HG02870 (cell line): Measurements from ENCODE around the gene NEAT1.

ENCODE experiments used
- ATAC-seq: cut with Tn5 transposase; IDR thresholded peaks from one replicate; pipeline ENCODE4 v1.9.1; 2021; ENCODE audit warnings: mild to moderate bottlenecking, moderate library complexity; ENCODE audit not compliant: unreplicated experiment

The NEAT1 gene

DNA sequence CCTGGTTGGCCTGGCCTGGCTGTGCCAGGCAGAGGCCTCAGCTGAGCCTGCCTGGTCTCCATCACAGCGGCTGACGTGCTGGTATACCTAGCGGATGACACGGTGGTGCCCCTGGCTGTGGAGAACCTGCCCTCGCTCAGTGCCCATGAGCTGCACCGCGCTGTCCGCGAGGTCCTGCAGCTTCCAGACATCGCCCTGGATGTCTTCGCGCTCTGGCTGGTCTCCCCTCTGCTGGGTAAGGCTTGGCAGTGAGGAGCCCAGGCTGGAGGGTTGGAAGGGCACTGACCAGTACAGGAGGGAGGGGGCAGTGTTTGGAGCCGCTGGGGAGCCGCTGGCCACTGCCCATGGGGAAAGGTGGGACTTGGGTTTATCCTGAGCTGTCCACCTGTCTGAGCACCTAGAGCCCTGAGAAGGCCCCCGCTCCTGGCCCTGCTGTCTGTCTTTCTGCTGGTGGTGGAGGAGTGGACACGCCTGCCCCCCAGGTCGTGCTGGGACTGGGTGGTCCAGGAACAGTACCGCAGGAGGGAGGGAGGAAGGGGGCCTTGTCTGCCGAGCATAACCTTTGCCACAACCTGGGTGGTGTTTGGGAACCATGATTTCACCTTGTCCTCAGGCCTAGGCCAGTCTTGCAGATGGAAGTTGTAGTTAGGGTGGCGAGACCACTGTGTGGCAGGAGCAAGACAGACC lies 33.2 kb upstream of the NEAT1 start:
- no peak for ATAC-seq

GRCh38 chr11:65390099-65390941 lies 32.3 kb upstream of the NEAT1 start:
- ATAC-seq, result no peak

- ATAC-seq, result no peak
Observed at GRCh38 chr11:65390996-65391395, 31.6 kb upstream of the NEAT1 start.

- no peak for ATAC-seq
Observed at GRCh38 chr11:65392186-65392829, 30.3 kb upstream of the NEAT1 start.

DNA sequence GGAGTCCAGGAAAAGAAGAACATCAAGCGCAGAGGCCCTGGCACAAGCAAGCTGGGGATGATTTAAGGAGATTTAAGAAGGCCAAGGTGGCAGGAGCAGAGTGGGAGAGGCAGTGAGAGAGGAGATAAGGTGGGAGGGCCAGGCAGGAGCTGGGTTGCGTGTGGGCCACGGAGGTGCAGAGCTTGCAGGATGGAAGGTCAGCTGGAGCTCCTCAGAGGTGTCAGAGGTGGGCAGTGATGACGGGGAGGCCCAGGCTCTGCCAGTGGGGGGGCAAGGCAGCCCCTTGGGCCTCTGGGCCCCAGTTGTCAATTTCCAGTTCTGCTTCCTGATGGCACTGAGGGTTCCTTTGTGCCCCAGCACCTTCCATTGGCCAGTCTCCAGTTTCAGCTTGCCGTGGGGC lies 29.7 kb upstream of the NEAT1 start:
- no peak for ATAC-seq

GRCh38 chr11:65393513-65394079 lies 29.0 kb upstream of the NEAT1 start:
- no peak for ATAC-seq

DNA sequence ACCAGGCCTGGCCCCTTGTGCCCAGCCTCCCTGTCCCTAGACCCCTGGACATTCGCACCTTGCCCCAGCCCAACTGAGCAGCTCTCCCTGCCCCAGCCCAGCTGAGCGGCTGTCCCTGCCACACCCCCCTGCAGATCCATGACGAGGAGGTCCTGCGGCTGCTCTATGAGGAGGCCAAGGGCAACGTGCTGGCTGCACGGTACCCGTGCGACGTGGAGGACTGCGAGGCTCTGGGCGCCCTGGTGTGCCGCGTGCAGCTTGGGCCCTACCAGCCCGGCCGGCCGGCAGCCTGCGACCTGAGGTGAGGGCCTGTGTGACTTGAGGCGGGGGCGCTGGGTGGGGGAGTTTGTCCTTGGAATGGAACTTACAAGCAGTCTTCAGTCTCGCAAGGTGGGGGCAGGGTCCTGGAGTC lies 28.5 kb upstream of the NEAT1 start:
- ATAC-seq, result no peak

- ATAC-seq, result no peak
Observed at GRCh38 chr11:65395961-65396530, 26.6 kb upstream of the NEAT1 start.

DNA sequence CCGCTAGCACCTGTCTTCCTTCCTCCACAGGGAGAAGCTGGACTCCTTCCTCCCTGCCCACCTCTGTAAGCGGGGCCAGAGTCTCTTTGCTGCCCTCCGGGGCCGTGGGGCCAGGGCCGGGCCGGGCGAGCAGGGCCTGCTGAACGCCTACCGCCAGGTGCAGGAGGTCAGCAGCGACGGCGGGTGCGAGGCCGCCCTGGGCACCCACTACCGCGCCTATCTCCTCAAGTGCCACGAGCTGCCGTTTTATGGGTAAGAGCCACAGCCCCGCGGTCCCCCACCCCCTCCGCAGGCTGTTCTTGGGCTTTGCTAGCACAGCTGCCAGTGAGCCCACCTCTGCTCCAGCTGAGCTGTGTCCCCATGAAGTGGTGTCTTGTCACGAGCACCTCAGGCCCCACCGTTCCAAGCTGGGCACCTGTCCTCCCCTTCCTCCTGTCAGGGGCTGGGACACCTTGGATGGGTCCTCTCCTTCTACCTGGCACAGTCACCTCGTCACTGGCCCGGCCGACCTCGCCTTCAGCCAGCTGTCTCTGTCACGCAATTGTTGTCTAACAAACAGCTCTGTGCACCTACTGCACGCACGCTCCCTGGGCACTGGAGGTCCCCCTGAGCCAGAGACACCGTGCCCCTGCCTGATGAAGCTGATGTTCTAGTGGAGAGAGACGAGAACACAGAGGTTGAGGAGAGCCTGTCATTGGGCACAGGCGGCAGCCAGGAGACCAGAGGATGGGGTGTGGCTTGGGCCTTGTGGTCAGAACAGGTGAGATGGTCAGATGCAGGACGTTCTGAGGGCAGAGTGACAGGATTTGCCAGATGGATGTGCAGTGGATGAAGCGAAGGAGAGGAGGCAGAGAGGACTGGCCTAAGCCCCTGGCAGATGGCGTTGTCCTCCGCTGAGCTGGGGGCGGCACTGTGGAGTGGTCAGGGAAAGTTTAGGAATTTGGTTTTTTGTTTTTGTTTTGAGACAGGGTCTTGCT lies 25.5 kb upstream of the NEAT1 start:
- no peak for ATAC-seq

- ATAC-seq, result no peak
Observed at GRCh38 chr11:65398362-65398910, 24.2 kb upstream of the NEAT1 start.

GRCh38 chr11:65399249-65399648 lies 23.3 kb upstream of the NEAT1 start:
- no peak for ATAC-seq

GRCh38 chr11:65399845-65400244 lies 22.8 kb upstream of the NEAT1 start:
- no peak for ATAC-seq

- no peak for ATAC-seq
Observed at GRCh38 chr11:65400307-65401072, 22.1 kb upstream of the NEAT1 start.

- ATAC-seq, result no peak
Observed at GRCh38 chr11:65401073-65401802, 21.4 kb upstream of the NEAT1 start.

DNA sequence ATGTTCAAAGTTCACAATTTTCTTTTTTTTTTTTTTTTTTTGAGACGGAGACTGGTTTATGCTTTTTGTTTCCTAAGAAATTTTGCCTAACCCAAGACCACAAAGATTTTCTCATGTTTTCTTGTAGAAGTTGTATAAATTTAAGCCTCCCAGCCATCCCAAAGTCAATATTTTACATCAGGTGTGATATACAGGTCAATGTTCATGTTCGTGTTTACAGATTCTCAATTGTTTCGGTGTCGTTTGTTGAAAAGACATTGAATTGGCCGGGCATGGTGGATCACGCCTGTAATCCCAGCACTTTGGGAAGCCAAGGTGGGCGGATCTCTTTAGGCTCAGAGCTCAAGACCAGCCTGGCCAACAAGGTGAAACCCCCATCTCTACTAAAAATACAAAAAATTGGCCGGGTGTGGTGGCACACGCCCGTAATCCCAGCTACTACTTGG lies 20.8 kb upstream of the NEAT1 start:
- ATAC-seq, result no peak

DNA sequence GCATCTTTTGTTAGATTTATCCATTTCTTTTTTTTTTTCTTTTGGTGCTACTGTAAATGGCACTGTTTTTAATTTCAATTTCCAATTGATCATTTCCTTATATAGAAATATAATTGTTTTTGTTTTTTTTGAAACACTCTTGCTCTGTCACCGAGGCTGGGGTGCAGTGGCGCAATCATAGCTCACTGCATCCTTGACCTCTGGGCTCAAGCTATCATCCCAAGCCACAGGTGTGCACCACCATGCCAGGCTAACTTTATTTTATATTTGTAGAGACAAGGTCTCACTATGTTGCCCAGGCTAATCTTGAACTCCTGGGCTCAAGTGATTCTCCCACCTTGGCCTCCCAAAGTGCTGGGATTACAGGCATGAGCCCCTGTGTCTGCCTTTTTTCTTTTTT lies 19.8 kb upstream of the NEAT1 start:
- no peak for ATAC-seq

- no peak for ATAC-seq
Observed at GRCh38 chr11:65403607-65404121, 18.9 kb upstream of the NEAT1 start.

DNA sequence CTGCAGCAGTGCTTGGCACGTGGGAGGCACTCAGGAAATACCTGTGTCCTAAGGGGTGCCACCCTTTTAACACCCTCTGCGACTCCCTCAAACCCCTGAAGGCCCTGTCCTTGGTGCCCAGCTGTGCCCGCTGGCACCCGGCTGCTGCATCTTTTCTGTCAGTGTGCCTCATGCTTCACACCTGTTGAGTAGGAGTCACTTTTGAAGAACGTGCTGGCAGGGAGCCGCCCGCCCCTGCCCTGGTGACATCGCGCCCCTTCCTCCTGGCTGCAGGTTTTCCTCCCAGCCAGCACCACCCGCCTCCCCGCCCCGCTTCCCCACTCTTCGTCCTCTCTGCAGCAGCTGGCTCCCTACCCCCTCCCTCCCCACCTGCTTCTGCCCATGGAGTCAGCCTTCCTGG lies 18.4 kb upstream of the NEAT1 start:
- ATAC-seq, result no peak
